HG02970 (cell line): Measurements from ENCODE around the gene SYTL3.
"Not testable (repeated sequence)": the region's sequence is repeated elsewhere in the genome, so short reads cannot be mapped to it uniquely, and the experiment has no call there.

Experiments used
- ATAC-seq: cut with Tn5 transposase; IDR thresholded peaks from one replicate; pipeline ENCODE4 v1.9.1; 2021; ENCODE audit warnings: mild to moderate bottlenecking, moderate library complexity, moderate number of reproducible peaks; ENCODE audit not compliant: unreplicated experiment, low FRiP score

SYTL3 gene

DNA sequence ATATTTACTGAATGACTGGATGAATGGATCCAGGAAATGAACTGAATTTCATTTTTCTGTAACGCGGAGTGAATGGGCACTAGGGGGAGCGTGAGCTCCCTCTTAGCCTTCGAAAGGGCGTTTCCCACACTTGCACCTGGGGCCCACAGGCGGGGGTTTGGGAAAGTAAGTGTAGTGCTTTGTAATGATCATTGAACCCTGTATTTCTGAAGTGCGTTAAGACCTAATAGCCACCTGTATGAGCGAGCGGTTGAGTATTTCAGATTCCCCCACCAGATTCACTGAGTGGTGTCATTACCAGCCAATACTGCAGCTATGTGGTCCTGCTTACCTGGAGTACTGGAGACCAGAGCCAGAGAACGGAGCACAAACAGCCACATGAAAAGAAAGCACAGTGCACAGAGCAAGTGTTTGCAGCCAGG, 10.5 kb downstream of the SYTL3 start:
- no peak for ATAC-seq

DNA sequence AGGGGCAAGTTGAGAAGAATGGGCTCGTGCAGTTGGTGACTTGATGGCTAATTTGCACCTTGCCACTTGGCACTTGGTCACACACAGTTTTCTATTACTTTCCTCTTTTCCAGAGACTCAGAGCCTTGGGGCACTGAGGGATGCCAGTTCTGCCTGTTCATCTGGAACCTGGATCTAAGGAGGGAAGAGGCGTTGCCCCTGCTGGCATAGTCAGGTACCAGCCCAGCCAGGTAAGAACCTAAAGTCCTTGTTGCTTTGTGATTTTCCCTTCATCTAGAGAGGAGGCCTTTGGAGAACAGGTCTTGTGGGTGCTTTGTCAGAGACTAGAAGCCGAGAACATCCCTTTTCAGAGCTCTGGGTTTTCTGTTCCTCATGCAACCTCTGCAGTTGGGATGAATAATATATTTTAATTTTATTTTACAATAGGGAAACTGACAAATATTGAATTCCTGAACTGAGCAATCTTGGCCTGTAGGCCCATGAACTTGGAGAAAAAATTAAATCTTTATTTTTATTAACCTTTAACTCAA, 11.4 kb downstream of the SYTL3 start:
- no peak for ATAC-seq

- no peak for ATAC-seq
Measured at GRCh38 chr6:158662607-158662953, 12.7 kb downstream of the SYTL3 start.

GRCh38 chr6:158662954-158663624, 13.2 kb downstream of the SYTL3 start:
- ATAC-seq = no peak

GRCh38 chr6:158663625-158664165, 13.8 kb downstream of the SYTL3 start:
- ATAC-seq = no peak

- ATAC-seq = no peak
Measured at GRCh38 chr6:158665332-158665731, 15.5 kb downstream of the SYTL3 start.

GRCh38 chr6:158666628-158667359, 16.9 kb downstream of the SYTL3 start:
- no peak for ATAC-seq

DNA sequence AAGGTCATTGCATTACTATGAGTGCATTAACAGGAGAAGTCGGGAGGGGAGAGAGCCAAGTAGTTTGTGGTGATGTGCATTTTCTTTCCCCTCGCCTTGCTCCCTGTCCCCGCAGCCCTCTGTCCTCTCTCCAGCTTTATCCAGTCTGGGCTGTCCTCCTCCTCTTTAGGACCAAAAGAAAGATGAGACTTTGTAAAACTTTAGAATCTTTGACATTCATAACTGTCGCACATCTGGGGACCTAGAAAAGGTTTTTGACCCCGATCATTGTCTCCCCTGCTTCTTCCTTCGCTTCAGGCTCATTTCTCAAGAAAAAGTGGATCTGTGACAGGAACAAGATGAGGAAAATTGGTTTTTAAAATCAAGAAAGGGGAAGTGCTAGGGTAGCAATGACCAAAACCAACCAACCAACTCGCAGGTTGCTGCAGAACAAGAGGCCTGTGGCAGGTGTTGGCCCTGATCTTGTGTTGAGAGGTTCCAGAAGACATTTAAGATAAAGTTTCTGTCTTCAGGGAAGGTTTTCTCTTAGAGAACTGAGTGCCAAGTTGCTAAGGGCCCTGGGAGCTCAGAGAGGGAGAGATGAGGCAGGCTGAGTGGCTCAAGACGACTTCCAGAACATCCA, 17.6 kb downstream of the SYTL3 start:
- ATAC-seq = no peak

DNA sequence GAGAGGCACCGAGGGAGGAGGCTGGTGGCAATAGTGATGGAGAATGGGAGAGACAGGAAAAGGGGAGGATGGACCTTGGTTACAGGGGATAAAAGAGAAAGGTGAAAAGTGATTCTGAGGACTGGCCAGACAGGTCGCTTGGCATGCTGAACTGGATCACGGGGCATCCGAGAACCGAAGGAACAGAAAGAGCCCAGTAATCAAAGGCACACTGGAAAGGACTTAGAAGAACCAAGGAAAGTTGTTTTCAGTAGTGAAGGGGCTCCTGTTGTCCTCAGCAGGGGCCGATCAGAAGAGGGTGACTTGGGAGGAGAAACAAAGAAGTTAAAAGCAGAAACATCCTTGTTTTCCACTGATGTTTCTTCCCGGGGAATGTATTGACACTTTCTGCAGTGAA, 18.9 kb downstream of the SYTL3 start:
- ATAC-seq = no peak

- ATAC-seq = no peak
Measured at GRCh38 chr6:158669145-158670035, 19.5 kb downstream of the SYTL3 start.

DNA sequence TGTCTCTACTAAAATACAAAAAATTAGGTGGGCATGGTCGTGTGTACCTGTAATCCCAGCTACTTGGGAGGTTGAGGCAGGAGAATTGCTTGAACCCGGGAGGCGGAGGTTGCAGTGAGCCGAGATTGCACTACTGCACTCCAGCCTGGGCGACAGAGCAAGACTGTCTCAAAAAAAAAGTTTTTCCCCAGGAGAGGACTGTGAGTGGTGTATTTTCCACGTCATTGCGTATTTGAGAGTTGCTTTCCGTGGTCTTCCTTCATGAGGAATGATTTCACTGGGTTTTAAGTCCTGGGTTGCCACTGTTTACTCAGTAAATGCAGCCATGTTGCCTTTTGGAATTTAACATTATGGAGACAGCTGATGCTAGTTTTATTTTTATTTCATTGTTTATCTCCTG, 22.3 kb downstream of the SYTL3 start:
- not testable (repeated sequence) for ATAC-seq

DNA sequence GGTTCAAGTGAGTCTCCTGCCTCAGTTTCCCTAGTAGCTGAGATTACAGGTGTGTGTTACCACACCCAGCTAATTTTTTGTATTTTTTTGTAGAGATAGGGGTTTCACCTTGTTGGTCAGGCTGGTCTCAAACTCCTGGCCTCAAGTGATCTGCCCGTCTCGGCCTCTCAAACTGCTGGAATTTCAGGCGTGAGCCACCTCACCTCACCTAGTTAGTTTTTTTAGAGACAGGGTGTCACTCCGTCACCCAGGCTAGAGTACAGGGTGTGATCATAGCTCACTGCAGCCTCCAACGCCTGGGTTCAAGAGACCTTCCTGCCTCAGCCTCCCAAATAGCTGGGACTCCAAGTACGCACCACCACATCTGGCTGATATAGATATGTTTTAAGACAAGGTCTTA, 22.9 kb downstream of the SYTL3 start:
- ATAC-seq = no peak

DNA sequence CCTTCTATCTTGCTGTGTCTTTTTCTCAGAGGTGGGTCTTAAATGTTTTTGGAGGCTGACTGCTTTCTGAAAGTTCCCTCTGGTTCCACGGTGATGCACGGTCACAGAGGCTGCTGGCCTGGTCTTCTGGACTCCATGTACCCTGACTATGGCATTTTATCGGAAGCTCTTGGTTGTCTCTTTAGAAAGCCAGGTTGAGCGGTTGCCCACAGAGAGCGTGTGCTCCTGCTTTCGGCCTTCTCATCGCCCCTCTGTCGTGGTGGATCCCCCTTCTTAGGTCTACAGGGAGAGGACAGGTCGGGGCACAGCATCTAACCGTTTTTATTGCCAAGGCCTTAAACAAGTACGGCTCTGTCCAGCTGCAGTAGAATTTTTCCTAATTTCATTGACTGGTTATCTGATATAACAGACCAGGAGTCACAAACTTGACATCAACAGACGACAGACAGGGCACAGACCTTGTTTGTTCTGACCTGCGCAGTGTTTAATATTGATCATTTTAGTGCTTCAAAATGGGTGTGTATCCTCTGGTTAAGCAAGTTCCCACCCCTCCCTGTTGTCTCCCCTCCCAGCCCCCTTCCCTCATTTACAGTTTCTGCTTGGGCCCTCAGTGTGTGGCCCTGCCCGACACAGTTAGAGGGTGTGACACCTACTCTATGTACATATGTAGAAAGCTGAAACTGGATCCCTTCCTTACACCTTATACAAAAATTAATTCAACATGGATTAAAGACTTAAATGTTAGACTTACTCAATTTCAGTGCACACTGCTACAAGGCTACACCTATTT, 24.7 kb downstream of the SYTL3 start:
- no peak for ATAC-seq

GRCh38 chr6:158677094-158677493, 27.2 kb downstream of the SYTL3 start:
- ATAC-seq = not testable (repeated sequence)

DNA sequence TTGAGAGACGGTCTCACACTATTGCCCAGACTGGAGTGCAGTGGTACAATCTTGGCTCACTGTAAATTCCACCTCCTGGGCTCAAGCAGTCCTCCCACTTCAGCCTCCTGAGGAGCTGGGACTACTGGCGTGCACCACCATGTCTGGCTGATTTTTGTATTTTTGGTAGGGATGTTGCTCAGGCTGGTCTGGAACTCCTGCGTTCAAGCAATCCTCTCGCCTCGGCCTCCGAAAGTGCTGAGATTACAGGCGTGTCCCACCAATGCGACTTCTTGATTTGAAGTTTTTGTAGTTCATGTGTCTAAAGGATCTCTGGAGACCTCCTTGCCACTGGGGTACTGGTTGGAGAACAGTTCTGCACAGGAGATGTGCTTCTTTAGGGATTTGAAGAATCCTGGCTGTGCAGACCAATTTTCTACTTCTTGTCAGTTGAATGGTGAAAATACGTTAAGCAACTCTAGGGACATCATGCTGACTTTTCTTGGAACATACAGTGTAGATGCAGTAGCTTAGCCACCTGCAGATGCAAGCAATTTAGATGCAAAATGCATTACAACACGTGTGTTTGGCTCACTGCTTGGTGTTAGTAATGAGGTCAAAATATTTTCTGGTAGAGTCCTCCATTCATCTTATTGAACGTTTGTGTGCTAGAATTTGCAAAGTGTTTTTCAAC, 28.2 kb downstream of the SYTL3 start:
- no peak for ATAC-seq

- no peak for ATAC-seq
Measured at GRCh38 chr6:158680015-158680414, 30.2 kb downstream of the SYTL3 start.

DNA sequence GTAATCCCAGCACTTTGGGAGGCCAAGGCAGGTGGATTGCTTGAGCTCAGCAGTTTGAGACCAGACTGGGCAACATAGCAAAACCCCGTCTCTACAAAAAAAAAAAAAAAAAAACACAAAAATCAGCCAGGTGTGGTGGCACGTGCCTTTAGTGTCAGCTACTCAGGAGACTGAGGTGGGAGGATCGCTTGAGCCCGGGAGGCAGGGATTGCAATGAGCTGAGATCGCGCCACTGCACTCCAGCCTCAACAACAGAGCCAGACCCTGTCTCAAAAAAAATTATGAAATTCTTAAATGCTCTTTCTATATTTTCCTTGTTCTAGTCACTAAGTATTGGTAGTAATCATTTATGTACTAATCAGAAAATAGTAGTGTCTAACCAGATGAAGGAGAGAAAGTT, 30.6 kb downstream of the SYTL3 start:
- no peak for ATAC-seq

DNA sequence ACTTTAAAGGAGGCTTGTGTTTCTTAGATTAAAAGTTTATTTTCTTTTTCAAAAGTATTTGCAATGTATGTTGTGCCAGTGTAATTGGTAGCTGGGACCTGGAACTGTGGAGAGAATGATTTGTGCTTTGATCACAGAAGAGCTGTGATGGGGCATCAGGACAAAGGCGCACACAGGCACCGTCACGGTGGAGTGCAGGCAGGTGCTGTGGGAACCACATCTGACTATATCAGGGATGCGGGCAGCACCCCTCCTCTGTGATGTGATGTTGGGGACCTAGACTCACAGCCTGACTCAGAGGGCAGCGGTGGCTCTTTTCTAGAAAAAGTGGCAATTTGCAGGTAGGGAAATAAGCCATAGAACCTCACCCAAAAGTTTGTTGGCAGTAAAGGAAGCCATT, 34.5 kb downstream of the SYTL3 start:
- no peak for ATAC-seq

- ATAC-seq = no peak
Measured at GRCh38 chr6:158684745-158685324, 35.0 kb downstream of the SYTL3 start.
